Fibroblast of mammary gland (primary cell): ENCODE data around the gene RNF13.

ENCODE experiments used
- DNase-seq: peaks from one replicate; pipeline ENCODE4 v3.0.0-alpha.2; 2010; ENCODE audit warnings: low read depth
- H3K4me3 ChIP-seq: 2 replicates; pipeline ENCODE4 v1.5.1; 2011; ENCODE audit warnings: low read depth, mild to moderate bottlenecking, low read length, moderate library complexity; ENCODE audit not compliant: control insufficient read depth
- CTCF ChIP-seq: conservative IDR thresholded peaks from 2 replicates; pipeline ENCODE4 v1.5.1; 2011; ENCODE audit warnings: low read depth, low read length, inconsistent platforms; ENCODE audit not compliant: control insufficient read depth, insufficient read depth

The RNF13 gene

GRCh38 chr3:149812606-149813366 is at the start of gene RNF13:
RNF13 (plus strand) TSS chr3:149813215; CDS start chr3:149846027, 32,812 bp downstream.
- peak within 1 kb of the TSS; percentile 85 for H3K4me3 ChIP-seq
- DNase-seq: peak; percentile 94
- no peak for TF ChIP-seq CTCF

GRCh38 chr3:149763565-149764195 is 49.3 kb upstream of the RNF13 start:
- H3K4me3 ChIP-seq: no peak overlapping the region
- DNase-seq: no peak
- TF ChIP-seq CTCF: no peak

GRCh38 chr3:149764302-149764701 is 48.7 kb upstream of the RNF13 start:
- no peak for DNase-seq
- no peak overlapping the region for H3K4me3 ChIP-seq
- no peak for TF ChIP-seq CTCF

GRCh38 chr3:149765762-149766334 is 47.2 kb upstream of the RNF13 start:
- H3K4me3 ChIP-seq: no peak overlapping the region
- peak; percentile 47 for DNase-seq
- TF ChIP-seq CTCF: peak; percentile 60

GRCh38 chr3:149767720-149768119 is 45.3 kb upstream of the RNF13 start:
- no peak for DNase-seq
- H3K4me3 ChIP-seq: no peak overlapping the region
- no peak for TF ChIP-seq CTCF

GRCh38 chr3:149768704-149769103 is 44.3 kb upstream of the RNF13 start:
- no peak for TF ChIP-seq CTCF
- DNase-seq: no peak
- H3K4me3 ChIP-seq: no peak overlapping the region
